ENCODE data around the gene ST13. TPM values are rescaled to one million over a fixed set of nuclear protein-coding genes. Genes with fewer than 3 reads are reported as not detected.
"Not testable (repeated sequence)": the region's sequence is repeated elsewhere in the genome, so short reads cannot be mapped to it uniquely, and the experiment has no call there.

Gene ST13
- total RNA-seq, 2 donors from 2014 or later = 310 to 324 TPM

- no peaks in the 10 kb centered on the region for H3K9me3 ChIP-seq (ENCODE audit: control insufficient read depth, low read length)
- Mint-ChIP-seq H3K27me3 (ENCODE audit: insufficient read depth) (no peaks in the 10 kb centered on the region), H3K4me1 (no peaks in the 10 kb centered on the region), H3K4me3 (no peak overlapping the region), H3K9me3 (no peaks in the 10 kb centered on the region), H3K27ac (no peak overlapping the region), H3K36me3 (ENCODE audit: low read depth) (peaks cover 11% of the 10 kb centered on the region)
- H3K4me3 ChIP-seq (ENCODE audit: low read length) = no peak overlapping the region
- H3K9ac ChIP-seq (ENCODE audit: extremely low read depth, low read length, poor library complexity, severe bottlenecking) = no peak overlapping the region
- WGBS, 2 experiments (ENCODE audit: insufficient coverage in 1 of 2, insufficient read length in 1 of 2) = 71 to 96% methylated on average over 1 of the region's 1 CpG
- no peak overlapping the region for H3K27ac ChIP-seq (ENCODE audit: low read depth, low read length)
- H3K4me1 ChIP-seq (ENCODE audit: control insufficient read depth, insufficient read depth, low read length) = no peaks in the 10 kb centered on the region
- H3K27me3 ChIP-seq (ENCODE audit: control insufficient read depth, insufficient read depth, low read length, poor library complexity, severe bottlenecking) = no peaks in the 10 kb centered on the region
- no peak for TF ChIP-seq CTCF (conservative IDR thresholded peaks at IDR 0.05)
- H3K36me3 ChIP-seq (ENCODE audit: control insufficient read depth, insufficient read depth, low read length) = peaks cover 42% of the 10 kb centered on the region
- no peak for DNase-seq
Measured at GRCh38 chr22:40876907-40877306, 20.5 kb upstream of the ST13 start.

- Histone ChIP-seq H3K9ac (ENCODE audit: extremely low read depth, low read length, poor library complexity, severe bottlenecking) (no peak overlapping the region), H3K4me1 (ENCODE audit: control insufficient read depth, insufficient read depth, low read length) (no peaks in the 10 kb centered on the region), H3K27me3 (ENCODE audit: control insufficient read depth, insufficient read depth, low read length, poor library complexity, severe bottlenecking) (no peaks in the 10 kb centered on the region), H3K9me3 (ENCODE audit: control insufficient read depth, low read length) (no peaks in the 10 kb centered on the region), H3K27ac (ENCODE audit: low read depth, low read length) (no peak overlapping the region), H3K36me3 (ENCODE audit: control insufficient read depth, insufficient read depth, low read length) (peaks cover 46% of the 10 kb centered on the region), H3K4me3 (ENCODE audit: low read length) (no peak overlapping the region)
- Mint-ChIP-seq H3K4me3 (no peak overlapping the region), H3K27ac (no peak overlapping the region), H3K36me3 (ENCODE audit: low read depth) (peaks cover 17% of the 10 kb centered on the region), H3K4me1 (no peaks in the 10 kb centered on the region), H3K9me3 (no peaks in the 10 kb centered on the region), H3K27me3 (ENCODE audit: insufficient read depth) (no peaks in the 10 kb centered on the region)
- DNase-seq = no peak
- TF ChIP-seq CTCF (conservative IDR thresholded peaks at IDR 0.05) = no peak
- 100% methylated on average over 3 of the region's 3 CpGs; no CpG with 5 or more reads in 1 of the 2 experiments for WGBS, 2 experiments (ENCODE audit: insufficient coverage in 1 of 2, insufficient read length in 1 of 2)
Measured at GRCh38 chr22:40875111-40875510, 18.7 kb upstream of the ST13 start.

- Histone ChIP-seq H3K9me3 (ENCODE audit: control insufficient read depth, low read length) (no peaks in the 10 kb centered on the region), H3K4me3 (ENCODE audit: low read length) (no peak overlapping the region), H3K36me3 (ENCODE audit: control insufficient read depth, insufficient read depth, low read length) (peaks cover 54% of the 10 kb centered on the region), H3K4me1 (ENCODE audit: control insufficient read depth, insufficient read depth, low read length) (no peaks in the 10 kb centered on the region), H3K27ac (ENCODE audit: low read depth, low read length) (no peak overlapping the region), H3K27me3 (ENCODE audit: control insufficient read depth, insufficient read depth, low read length, poor library complexity, severe bottlenecking) (no peaks in the 10 kb centered on the region), H3K9ac (ENCODE audit: extremely low read depth, low read length, poor library complexity, severe bottlenecking) (no peak overlapping the region)
- peaks cover 19% of the 10 kb centered on the region for H3K36me3 Mint-ChIP-seq (ENCODE audit: low read depth)
- TF ChIP-seq CTCF (conservative IDR thresholded peaks at IDR 0.05) = no peak
- no peak for DNase-seq
- 96 to 98% methylated on average over 3 of the region's 3 CpGs for WGBS, 2 experiments (ENCODE audit: insufficient coverage in 1 of 2, insufficient read length in 1 of 2)
- H3K27ac Mint-ChIP-seq = no peak overlapping the region
- H3K4me1 Mint-ChIP-seq = no peaks in the 10 kb centered on the region
- H3K9me3 Mint-ChIP-seq = no peaks in the 10 kb centered on the region
- H3K27me3 Mint-ChIP-seq (ENCODE audit: insufficient read depth) = no peaks in the 10 kb centered on the region
- H3K4me3 Mint-ChIP-seq = no peak overlapping the region
Measured at GRCh38 chr22:40874016-40874415, 17.6 kb upstream of the ST13 start.

GRCh38 chr22:40868379-40868778 is 11.9 kb upstream of the ST13 start:
- not testable (repeated sequence) for H3K27ac ChIP-seq (ENCODE audit: low read depth, low read length); H3K4me3 Mint-ChIP-seq; H3K9ac ChIP-seq (ENCODE audit: extremely low read depth, low read length, poor library complexity, severe bottlenecking); DNase-seq; H3K27me3 ChIP-seq (ENCODE audit: control insufficient read depth, insufficient read depth, low read length, poor library complexity, severe bottlenecking); H3K4me1 ChIP-seq (ENCODE audit: control insufficient read depth, insufficient read depth, low read length); H3K9me3 Mint-ChIP-seq; H3K4me3 ChIP-seq (ENCODE audit: low read length); H3K27me3 Mint-ChIP-seq (ENCODE audit: insufficient read depth); H3K9me3 ChIP-seq (ENCODE audit: control insufficient read depth, low read length); H3K4me1 Mint-ChIP-seq
- Mint-ChIP-seq H3K36me3 (ENCODE audit: low read depth) (peaks cover 19% of the 10 kb centered on the region), H3K27ac (peak overlapping the region; percentile 24)
- WGBS, 2 experiments (ENCODE audit: insufficient coverage in 1 of 2, insufficient read length in 1 of 2) = 90 to 94% methylated on average over 5 of the region's 6 CpGs
- peaks cover 27% of the 10 kb centered on the region for H3K36me3 ChIP-seq (ENCODE audit: control insufficient read depth, insufficient read depth, low read length)

All from endodermal cell (in vitro differentiated cells).